ENCODE measurements around the gene TTC39B.

TTC39B gene

GRCh38 chr9:15300218-15300617 lies 6.8 kb downstream of the TTC39B start:
- no peak for DNase-seq

GRCh38 chr9:15299374-15299939 lies 7.6 kb downstream of the TTC39B start:
- no peak for DNase-seq

GRCh38 chr9:15298362-15298761 lies 8.7 kb downstream of the TTC39B start:
- DNase-seq: no peak

- no peak for DNase-seq
Measured at GRCh38 chr9:15295761-15296405, 11.1 kb downstream of the TTC39B start.

GRCh38 chr9:15294604-15295003 lies 12.4 kb downstream of the TTC39B start:
- DNase-seq: no peak

GRCh38 chr9:15293804-15294316 lies 13.2 kb downstream of the TTC39B start:
- no peak for DNase-seq

- DNase-seq: no peak
Measured at GRCh38 chr9:15293084-15293483, 13.9 kb downstream of the TTC39B start.

- DNase-seq: no peak
Measured at GRCh38 chr9:15289603-15290002, 17.4 kb downstream of the TTC39B start.

GRCh38 chr9:15287309-15287708 lies 19.7 kb downstream of the TTC39B start:
- no peak for DNase-seq

- DNase-seq: no peak
Measured at GRCh38 chr9:15286161-15286821, 20.7 kb downstream of the TTC39B start.

GRCh38 chr9:15282567-15283285 lies 24.3 kb downstream of the TTC39B start:
- no peak for DNase-seq

GRCh38 chr9:15280647-15281046 lies 26.4 kb downstream of the TTC39B start:
- no peak for DNase-seq

- DNase-seq: no peak
Measured at GRCh38 chr9:15278839-15279238, 28.2 kb downstream of the TTC39B start.

- DNase-seq: no peak
Measured at GRCh38 chr9:15278091-15278687, 28.8 kb downstream of the TTC39B start.

GRCh38 chr9:15277400-15278090 lies 29.5 kb downstream of the TTC39B start:
- peak in 1 of 2 experiments; percentile 49 for DNase-seq

- DNase-seq: no peak
Measured at GRCh38 chr9:15276328-15276938, 30.6 kb downstream of the TTC39B start.

GRCh38 chr9:15274425-15274824 lies 32.6 kb downstream of the TTC39B start:
- DNase-seq: no peak

GRCh38 chr9:15272377-15272928 lies 34.6 kb downstream of the TTC39B start:
- no peak for DNase-seq

GRCh38 chr9:15271403-15271802 lies 35.6 kb downstream of the TTC39B start:
- no peak for DNase-seq

GRCh38 chr9:15268782-15269181 lies 38.2 kb downstream of the TTC39B start:
- DNase-seq: no peak

GRCh38 chr9:15268317-15268716 lies 38.7 kb downstream of the TTC39B start:
- DNase-seq: no peak

- no peak for DNase-seq
Measured at GRCh38 chr9:15264918-15265317, 42.1 kb downstream of the TTC39B start.
